Dermis blood vessel endothelial cell (primary cell): ENCODE data around the gene TEK. TPM values are rescaled to one million over a fixed set of nuclear protein-coding genes. Genes with fewer than 3 reads are reported as not detected.

Experiments
- DNase-seq: peaks from one replicate; pipeline ENCODE4 v3.0.0; 2010
- total RNA-seq: library from RNA; depleted of rRNA; stranded (reverse); fragments of >200 nt; gene quantifications from 2 replicates; pipeline ENCODE4 v1.2.3, GENCODE V29; 2014

Gene TEK
- total RNA-seq, 1 donor from 2014 or later: 119 TPM

- peak; percentile 93 for DNase-seq
Observed at GRCh38 chr9:27125030-27125429, 16.0 kb downstream of the TEK start.

GRCh38 chr9:27125936-27126335 is 16.9 kb downstream of the TEK start:
- no peak for DNase-seq

GRCh38 chr9:27126670-27127069 is 17.6 kb downstream of the TEK start:
- no peak for DNase-seq

- DNase-seq: no peak
Observed at GRCh38 chr9:27129221-27129620, 20.2 kb downstream of the TEK start.

- DNase-seq: no peak
Observed at GRCh38 chr9:27131731-27132130, 22.7 kb downstream of the TEK start.

GRCh38 chr9:27133817-27134216 is 24.8 kb downstream of the TEK start:
- DNase-seq: no peak

DNA sequence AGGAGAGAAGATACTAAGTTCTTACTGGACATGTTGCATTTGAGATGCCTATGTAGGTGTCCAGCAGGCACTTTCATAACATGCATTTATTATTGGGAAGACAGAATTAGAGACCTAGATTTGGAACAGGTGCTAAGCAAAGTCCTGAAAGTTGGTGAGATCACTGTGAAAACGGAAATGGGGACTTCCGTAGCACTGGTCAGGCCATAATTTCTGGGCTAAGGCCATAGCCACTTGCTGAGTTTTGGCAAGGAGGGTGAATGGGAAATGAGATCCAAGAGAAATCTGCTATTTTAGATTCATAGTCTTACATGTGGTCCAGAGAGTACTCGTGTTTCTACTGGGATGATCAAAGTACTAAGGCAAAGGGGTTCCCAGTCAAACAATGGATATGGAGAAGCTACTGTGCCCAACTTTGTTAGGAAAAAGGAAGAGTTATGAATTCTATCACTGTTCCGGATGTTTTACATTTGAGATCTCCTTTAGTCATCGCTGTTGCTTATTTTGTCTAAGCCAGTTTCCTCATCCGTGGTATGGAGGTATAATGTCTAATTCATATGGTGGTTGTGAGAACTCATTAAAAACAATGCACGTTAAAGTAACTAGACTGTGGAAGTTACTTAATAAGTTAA is 33.4 kb downstream of the TEK start:
- DNase-seq: peak; percentile 55

- DNase-seq: peak; percentile 54
Observed at GRCh38 chr9:27145143-27145542, 36.1 kb downstream of the TEK start.

DNA sequence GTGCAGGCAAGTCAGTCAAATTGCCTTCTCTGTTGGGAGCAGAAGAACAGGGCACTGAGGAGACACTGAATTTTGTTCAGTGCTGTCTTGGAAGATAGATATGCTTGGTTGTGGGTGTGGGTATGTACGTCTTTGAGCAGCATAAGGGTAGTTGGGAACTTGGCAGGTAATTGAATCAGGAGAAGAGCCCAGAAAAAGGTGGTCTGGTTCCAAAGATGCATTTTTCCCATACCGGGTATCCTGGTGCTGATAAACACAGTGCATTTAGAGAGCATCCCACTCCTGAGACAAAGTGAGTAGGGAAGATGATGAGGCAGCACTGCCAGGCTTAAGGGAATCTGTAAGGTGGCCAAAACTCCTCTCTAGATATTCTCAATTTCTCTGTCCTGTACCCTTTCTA is 40.6 kb downstream of the TEK start:
- no peak for DNase-seq

DNA sequence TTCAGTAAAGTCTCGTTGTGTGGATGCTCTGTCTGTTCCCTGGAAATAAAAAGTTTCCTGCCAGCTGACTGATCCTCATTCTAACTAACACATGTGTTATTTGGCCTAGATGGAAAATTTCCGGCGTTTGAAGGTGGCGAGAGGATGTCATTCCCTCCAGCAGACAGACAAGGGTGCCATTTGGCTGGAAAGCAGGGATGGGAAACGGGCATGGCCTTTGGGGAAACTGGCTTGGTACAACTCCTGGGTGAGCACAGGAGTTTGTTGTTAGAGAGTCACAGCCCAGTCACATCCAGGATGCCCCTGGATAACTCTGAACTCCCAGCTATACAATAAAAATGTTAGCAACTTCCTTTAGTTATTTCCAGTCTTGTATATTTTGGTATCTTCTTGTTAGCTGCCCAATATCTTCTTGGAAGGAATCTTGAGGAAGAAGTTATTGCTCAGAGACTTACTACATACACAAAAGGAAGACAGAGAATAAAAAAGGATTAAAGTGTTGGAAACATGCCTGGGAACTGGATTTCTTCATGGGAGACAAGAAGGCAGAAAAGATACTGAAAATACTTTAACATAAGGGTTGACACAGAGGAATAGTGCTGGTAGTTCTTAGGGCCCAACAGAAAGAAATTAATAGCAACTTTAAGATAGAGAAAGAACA is 41.9 kb downstream of the TEK start:
- peak; percentile 46 for DNase-seq

- peak; percentile 65 for DNase-seq
Observed at GRCh38 chr9:27151693-27152404, 42.8 kb downstream of the TEK start.

DNA sequence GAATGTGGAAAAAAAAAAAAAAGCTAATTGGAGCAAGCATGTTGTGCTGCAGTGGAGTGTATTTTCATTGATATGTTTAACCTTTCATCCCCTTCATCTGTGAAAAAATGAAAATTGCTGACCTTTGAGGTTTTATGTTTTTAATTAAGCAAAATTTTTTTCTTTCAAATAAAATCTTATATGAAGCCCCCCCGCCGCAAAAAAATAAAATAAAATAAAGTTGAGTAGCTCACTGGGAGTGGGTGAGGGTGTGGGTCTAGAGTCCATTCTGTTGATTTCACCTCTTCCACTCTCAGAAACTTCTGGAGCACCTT is 43.3 kb downstream of the TEK start:
- DNase-seq: no peak

DNA sequence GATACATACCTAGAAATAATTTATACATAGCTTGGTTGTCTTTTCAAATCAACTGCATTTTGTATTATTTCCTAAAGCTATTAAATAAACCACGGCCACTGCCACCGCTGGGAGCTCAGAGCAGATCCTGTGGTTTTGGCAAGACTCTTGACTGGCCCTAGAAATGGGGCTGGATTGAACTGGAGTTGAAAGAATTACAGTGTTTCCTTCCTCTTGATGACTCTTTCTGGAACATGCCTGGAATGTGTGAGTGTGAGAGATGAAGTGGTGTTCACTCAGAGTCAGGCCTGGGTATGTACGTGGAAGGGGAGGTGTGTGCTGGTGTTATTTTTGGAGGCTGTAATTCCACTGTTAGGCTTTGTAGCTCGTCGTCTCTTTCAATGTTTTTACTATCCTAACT is 45.9 kb downstream of the TEK start:
- peak; percentile 85 for DNase-seq

GRCh38 chr9:27157097-27157496 is 48.1 kb downstream of the TEK start:
- no peak for DNase-seq

DNA sequence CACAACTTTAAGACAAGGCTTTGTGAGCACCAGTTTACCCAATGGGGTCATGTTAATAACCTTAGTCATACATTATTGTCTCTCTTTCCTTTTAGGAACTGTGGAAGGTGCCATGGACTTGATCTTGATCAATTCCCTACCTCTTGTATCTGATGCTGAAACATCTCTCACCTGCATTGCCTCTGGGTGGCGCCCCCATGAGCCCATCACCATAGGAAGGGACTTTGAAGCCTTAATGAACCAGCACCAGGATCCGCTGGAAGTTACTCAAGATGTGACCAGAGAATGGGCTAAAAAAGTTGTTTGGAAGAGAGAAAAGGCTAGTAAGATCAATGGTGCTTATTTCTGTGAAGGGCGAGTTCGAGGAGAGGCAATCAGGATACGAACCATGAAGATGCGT is 48.7 kb downstream of the TEK start:
- DNase-seq: no peak

DNA sequence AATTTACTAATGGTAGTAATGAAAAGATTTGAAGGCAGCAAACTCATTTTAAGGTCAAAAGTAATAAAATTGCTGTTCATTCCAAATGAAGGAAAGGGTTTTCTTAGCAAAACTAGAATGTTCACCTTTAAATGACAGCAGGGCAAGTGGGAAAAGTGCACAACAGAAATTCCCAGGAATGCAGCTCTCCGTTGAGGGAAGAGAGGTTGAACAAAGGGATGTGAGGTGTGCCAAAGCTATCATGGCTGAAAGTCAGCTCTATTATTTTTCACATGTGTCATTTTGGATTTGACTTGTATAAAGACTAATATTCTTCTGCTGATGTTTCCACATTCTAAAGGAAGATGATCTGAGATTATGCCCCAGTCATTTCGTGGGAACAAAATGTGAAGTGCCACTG is 51.6 kb downstream of the TEK start:
- DNase-seq: peak; percentile 49

- DNase-seq: peak; percentile 77
Observed at GRCh38 chr9:27162045-27162444, 53.0 kb downstream of the TEK start.

DNA sequence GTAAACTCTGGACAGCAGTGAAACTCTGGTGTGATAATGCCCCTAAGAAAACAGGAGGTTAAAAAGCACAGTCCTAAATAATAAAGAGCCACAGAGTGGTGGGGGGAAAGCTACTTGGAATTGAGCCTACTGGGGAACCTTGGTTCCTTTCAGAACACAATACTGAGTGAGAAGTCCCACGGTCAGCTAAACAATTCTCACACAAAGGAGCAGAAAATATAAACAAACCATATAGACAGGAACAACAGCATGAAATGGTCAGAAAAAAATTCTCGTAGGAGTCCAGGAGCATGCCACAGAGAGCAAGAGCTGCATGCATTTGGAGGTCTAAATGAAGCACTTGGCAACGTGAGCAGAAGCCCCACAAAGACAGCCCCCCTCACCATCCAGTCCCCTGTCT is 56.0 kb downstream of the TEK start:
- DNase-seq: peak; percentile 32

DNA sequence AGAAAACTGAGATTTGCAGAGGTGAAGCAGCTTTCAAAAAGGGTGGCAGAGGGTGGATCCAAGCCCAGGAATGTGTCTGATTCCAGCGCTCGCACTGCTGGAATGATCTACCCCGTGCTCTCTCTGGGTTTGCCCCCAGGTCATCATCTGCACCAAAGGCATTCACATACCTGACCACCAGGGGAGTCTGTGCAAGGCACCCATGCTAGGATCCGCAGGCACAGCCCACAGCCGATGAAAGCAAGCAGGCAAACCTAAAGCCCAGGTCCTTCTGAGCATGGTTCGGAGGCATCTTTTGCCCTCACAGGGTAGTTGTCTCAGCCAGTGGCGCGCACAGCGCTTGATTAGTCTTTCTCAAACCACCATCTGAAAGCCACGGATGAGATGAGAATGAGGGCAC is 56.6 kb downstream of the TEK start:
- no peak for DNase-seq

GRCh38 chr9:27168496-27168895 is 59.5 kb downstream of the TEK start:
- no peak for DNase-seq

DNA sequence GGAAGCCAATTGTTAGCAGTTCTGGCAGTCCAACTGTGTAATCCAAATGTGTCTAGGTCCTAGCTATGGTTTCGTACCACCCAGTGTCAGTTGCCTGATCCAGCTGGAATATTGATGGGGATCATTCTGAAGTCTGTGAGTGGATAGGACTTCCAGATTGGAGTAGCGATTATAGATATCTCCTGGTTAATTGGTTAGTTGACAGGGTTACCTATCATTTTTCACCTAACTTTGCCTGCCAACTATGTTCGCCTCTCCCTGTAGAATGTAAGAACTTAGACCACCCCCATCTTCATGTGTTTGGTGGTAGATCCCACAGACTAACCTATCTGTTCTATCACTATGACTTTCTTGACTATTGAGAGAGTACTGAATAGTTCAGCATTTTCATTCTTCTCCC is 59.9 kb downstream of the TEK start:
- no peak for DNase-seq

DNA sequence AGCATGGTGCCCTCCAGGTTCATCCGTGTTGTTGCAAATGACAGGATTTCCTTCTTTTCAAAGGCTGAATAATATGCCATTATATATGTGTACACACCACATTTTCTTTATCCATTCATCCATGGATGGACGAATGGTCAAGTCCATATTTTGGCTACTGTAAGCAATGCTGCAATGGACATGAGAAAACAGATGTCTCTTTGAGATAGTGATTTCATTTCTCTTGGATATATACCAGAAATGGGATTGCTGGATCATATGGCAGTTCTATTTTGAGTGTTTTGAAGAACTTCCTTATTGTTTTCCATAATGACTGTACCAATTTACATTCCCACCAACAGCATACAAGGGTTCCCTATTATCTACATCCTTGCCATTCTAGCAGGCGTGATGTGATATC is 67.9 kb downstream of the TEK start:
- no peak for DNase-seq

DNA sequence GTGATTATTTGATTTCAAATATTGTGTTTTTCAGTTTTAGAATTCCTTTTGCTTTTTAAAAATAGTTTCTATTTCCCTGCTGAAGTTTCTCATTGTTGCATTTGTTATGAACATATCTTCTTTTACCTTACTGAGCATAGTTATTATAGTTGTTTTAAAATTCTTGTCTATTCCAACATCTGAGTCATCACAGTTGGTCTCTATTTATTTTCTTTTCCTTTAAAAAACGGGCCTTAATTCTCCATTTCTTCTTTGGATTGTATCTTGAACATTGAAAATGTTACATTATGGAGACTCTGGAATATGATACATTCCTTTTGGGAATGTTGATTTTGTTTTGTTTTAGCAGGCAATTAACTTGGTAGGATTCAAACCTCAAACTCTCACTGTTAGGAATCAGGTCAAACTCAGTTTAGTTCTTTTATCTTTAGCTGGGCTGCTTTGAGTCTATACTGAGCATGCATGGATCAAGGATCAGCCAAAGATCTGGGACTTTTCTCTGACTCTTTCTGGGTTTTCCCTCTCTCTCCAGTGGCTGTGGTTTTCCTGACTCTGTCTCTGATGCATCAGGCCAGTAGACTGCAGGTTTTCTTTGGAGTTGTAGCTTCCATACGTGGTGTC is 70.3 kb downstream of the TEK start:
- DNase-seq: no peak

DNA sequence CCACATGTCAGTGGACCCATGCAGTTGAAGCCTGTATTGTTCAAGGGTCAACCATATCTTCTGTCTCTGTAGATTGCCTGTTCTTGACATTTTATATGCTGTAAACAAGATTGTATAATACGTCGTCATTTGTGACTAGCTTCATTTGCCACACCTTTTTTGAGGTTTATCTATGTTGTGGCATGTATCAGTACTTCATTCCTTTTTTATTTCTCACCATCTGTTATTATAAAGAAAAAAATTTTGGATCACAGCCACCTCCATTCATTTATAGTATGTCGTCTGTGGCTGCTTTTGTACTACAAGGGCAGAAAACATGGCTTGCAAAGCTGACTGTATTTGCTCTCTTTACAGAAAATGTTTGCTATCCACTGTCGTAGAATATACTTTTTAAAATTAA is 72.4 kb downstream of the TEK start:
- DNase-seq: peak; percentile 43
